GM18909 (cell line): ENCODE data around the gene BCAP29.
"Not testable (repeated sequence)": the region's sequence is repeated elsewhere in the genome, so short reads cannot be mapped to it uniquely, and the experiment has no call there.

Experiments
- ATAC-seq: cut with Tn5 transposase; IDR thresholded peaks from one replicate; pipeline ENCODE4 v1.9.1; 2021; ENCODE audit warnings: mild to moderate bottlenecking; ENCODE audit not compliant: unreplicated experiment, poor library complexity

The BCAP29 gene

GRCh38 chr7:107615910-107616680, 36.0 kb downstream of the BCAP29 start:
- ATAC-seq: no peak

- peak; percentile 69 for ATAC-seq
Measured at GRCh38 chr7:107622429-107622828, 42.4 kb downstream of the BCAP29 start.

- no peak for ATAC-seq
Measured at GRCh38 chr7:107622894-107623293, 42.8 kb downstream of the BCAP29 start.

GRCh38 chr7:107627002-107627401, 47.0 kb downstream of the BCAP29 start:
- ATAC-seq: no peak

- ATAC-seq: no peak
Measured at GRCh38 chr7:107628461-107629064, 48.5 kb downstream of the BCAP29 start.

- ATAC-seq: no peak
Measured at GRCh38 chr7:107630342-107630741, 50.3 kb downstream of the BCAP29 start.

GRCh38 chr7:107631588-107632491, 51.8 kb downstream of the BCAP29 start:
- no peak for ATAC-seq

- no peak for ATAC-seq
Measured at GRCh38 chr7:107632492-107632865, 52.4 kb downstream of the BCAP29 start.

- ATAC-seq: peak; percentile 96
Measured at GRCh38 chr7:107638594-107638993, 58.5 kb downstream of the BCAP29 start.

GRCh38 chr7:107639070-107639469, 59.0 kb downstream of the BCAP29 start:
- ATAC-seq: not testable (repeated sequence)

- ATAC-seq: no peak
Measured at GRCh38 chr7:107641676-107642075, 61.6 kb downstream of the BCAP29 start.

GRCh38 chr7:107642501-107642900, 62.5 kb downstream of the BCAP29 start:
- no peak for ATAC-seq

GRCh38 chr7:107643407-107643806, 63.4 kb downstream of the BCAP29 start:
- ATAC-seq: no peak

- ATAC-seq: no peak
Measured at GRCh38 chr7:107643938-107644308, 63.9 kb downstream of the BCAP29 start.

- ATAC-seq: no peak
Measured at GRCh38 chr7:107644309-107644974, 64.4 kb downstream of the BCAP29 start.

- ATAC-seq: no peak
Measured at GRCh38 chr7:107652642-107653041, 72.6 kb downstream of the BCAP29 start.

GRCh38 chr7:107658467-107658866, 78.4 kb downstream of the BCAP29 start:
- no peak for ATAC-seq

GRCh38 chr7:107659666-107660065, 79.6 kb downstream of the BCAP29 start:
- ATAC-seq: no peak

GRCh38 chr7:107660381-107661080, 80.5 kb downstream of the BCAP29 start, which contains the start of gene SLC26A4:
TSS of gene SLC26A4 (plus strand) at chr7:107660828. CDS start at chr7:107661642, 814 bp downstream.
- peak; percentile 51 for ATAC-seq
